HCEC 1CT (cell line): ENCODE results near the gene ILKAP.

Experiments
- DNase-seq: peaks from one replicate; pipeline ENCODE4 v3.0.0-alpha.2; 2017

Gene ILKAP

GRCh38 chr2:238163481-238164198 is 39.9 kb downstream of the ILKAP start:
- no peak for DNase-seq

GRCh38 chr2:238162846-238163441 is 40.6 kb downstream of the ILKAP start:
- no peak for DNase-seq

GRCh38 chr2:238162251-238162845 is 41.1 kb downstream of the ILKAP start:
- no peak for DNase-seq

GRCh38 chr2:238161291-238162051 is 42.0 kb downstream of the ILKAP start:
- no peak for DNase-seq

GRCh38 chr2:238160206-238161129 is 43.0 kb downstream of the ILKAP start:
- DNase-seq: no peak

GRCh38 chr2:238159661-238160205 is 43.8 kb downstream of the ILKAP start:
- no peak for DNase-seq

- DNase-seq: peak; percentile 6
Measured at GRCh38 chr2:238159071-238159539, 44.4 kb downstream of the ILKAP start.

- DNase-seq: peak; percentile 22
Measured at GRCh38 chr2:238158509-238159070, 44.9 kb downstream of the ILKAP start, which contains the start of gene ERFE. Gene ERFE (plus strand): TSS chr2:238158970. CDS start chr2:238159008, 38 bp downstream.

- no peak for DNase-seq
Measured at GRCh38 chr2:238158018-238158508, 45.4 kb downstream of the ILKAP start.

- DNase-seq: no peak
Measured at GRCh38 chr2:238157506-238158017, 45.9 kb downstream of the ILKAP start.

- DNase-seq: peak; percentile 20
Measured at GRCh38 chr2:238155761-238156694, 47.5 kb downstream of the ILKAP start.

GRCh38 chr2:238155051-238155760 is 48.3 kb downstream of the ILKAP start:
- DNase-seq: peak; percentile 90

- DNase-seq: no peak
Measured at GRCh38 chr2:238154570-238154969, 48.9 kb downstream of the ILKAP start.

- no peak for DNase-seq
Measured at GRCh38 chr2:238152771-238153688, 50.5 kb downstream of the ILKAP start.

- DNase-seq: no peak
Measured at GRCh38 chr2:238151628-238152235, 51.8 kb downstream of the ILKAP start.

- no peak for DNase-seq
Measured at GRCh38 chr2:238151205-238151604, 52.3 kb downstream of the ILKAP start.

GRCh38 chr2:238150686-238151085 is 52.8 kb downstream of the ILKAP start:
- DNase-seq: no peak
